NCI-H2081 treated with DMSO at 0.1 percent for 48 hours (cell line): ENCODE measurements around the gene AP5B1.
A peak's percentile ranks its signal among the peaks of the same experiment; 100 is the strongest.

Experiments
- DNase-seq: peaks from one replicate; lab custom pipeline; 2025; lab: John Stamatoyannopoulos, UW

Gene AP5B1

GRCh38 chr11:65802841-65803240, 22.1 kb upstream of the AP5B1 start:
- no peak for DNase-seq

DNA sequence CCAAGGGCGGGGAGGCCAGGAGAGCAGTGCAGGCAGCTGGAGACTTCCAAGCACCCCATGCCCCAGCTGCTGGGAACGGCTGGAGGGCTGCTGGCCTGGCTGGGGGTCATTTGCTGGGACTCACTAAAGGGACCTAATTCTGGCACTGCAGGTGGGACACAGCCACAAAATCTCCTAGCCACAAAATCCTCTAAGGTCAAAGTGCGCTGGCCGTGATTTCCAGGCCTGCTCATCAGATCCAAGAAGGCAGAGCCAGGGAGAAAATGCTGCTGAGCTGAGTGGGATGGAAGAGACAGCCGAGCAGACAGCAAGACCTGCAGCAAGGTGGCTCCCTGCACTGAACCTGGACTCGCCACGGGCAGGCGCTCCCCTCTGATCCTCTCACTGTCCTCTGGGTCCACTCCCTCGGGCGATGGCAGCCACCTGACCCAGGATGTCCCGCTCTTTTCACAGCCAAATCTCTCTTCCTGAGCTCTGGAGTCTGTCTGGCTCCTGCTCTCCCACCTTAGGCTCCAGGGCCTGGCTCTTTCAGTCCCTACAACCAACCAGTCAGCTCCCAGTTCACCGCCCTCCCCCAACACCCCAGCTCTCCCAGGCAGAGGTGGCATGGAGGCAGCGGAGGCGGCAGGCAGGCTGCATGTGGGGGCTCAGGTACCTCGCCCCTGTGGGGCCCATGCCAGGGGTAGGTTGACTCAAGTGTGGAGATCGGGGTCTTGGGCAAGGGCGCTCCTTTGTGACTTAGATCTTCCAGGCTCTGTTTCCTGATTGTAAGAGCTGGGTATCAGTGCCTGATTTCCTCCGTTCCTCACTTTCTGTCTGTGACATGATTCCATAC, 20.6 kb upstream of the AP5B1 start:
- no peak for DNase-seq

DNA sequence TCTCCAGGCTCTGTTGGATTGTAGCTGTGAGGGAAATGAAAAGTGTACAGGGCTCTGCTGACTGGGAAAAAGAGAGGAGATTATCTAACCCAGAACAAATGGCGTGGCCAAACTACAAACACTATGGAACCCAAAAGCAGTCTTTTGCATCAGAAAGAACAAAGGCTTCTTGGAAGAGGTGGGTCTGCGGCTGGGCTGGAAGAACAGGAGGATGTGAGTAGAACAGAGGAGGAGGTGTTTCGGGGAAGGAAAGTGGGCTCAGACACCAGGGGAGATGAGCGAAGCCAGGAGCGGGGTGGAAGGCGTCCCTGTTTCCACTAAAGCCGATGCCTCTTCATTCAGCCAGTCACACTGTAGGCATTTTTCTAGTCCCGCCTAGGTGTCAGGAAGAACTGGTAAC, 18.1 kb upstream of the AP5B1 start:
- DNase-seq = no peak

DNA sequence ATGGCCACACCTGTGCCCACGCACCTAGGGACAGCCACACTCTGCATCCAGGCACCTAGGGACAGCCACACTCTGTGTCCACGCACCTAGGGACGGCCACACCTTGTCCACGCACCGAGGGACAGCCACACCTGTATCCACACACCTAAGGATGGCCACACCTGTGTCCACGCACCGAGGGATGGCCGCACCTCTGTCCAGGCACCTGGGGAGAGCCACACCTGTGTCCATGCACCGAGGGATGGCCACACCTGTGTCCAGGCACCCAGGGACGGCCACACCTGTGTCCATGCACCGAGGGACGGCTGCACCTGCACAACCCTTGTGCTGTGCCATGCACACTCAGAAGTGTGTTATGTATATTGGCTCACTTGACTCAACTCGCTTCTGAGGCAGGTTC, 16.9 kb upstream of the AP5B1 start:
- DNase-seq = no peak

DNA sequence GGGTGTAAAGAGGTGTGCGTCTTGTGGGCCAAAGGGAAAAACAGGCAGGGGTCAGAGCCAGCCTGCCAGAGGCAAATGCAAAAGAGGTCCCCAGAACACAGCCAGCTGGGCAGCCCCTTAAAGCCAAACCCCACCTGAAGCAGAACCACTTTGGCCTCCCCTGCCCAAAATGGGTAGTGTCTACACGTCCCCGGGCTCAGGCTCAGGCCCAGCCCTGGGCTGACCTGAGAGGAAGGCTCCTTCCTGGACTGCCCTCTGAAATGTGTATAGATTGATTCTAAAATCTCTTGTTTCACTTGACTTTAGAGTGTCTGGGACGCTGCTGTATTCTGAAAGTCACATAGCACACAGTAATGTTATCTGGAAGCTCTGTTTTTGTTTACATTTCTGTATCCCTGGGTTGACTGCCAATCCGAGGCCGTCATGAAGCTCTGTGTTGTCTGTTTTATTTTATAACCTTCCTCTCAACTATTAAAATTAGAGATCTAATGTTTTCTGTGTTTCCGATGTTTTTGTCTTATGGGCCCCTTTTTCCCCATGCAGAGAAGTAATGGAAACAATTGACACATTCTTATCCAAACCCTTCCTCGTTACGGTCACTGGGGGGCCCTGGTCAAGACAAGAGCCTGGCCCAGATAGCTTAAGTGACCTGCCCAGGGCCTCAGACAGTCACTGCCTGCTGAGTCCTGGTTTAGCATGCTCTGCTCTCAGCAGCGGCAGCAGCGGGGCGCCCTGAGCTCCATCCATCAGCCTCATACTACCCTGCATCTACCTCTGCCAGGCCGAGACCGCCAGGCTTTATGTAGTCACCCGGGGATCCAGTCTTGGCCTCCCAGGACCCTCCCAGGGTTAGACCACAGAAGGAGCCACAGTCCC, 16.2 kb upstream of the AP5B1 start:
- DNase-seq = no peak

DNA sequence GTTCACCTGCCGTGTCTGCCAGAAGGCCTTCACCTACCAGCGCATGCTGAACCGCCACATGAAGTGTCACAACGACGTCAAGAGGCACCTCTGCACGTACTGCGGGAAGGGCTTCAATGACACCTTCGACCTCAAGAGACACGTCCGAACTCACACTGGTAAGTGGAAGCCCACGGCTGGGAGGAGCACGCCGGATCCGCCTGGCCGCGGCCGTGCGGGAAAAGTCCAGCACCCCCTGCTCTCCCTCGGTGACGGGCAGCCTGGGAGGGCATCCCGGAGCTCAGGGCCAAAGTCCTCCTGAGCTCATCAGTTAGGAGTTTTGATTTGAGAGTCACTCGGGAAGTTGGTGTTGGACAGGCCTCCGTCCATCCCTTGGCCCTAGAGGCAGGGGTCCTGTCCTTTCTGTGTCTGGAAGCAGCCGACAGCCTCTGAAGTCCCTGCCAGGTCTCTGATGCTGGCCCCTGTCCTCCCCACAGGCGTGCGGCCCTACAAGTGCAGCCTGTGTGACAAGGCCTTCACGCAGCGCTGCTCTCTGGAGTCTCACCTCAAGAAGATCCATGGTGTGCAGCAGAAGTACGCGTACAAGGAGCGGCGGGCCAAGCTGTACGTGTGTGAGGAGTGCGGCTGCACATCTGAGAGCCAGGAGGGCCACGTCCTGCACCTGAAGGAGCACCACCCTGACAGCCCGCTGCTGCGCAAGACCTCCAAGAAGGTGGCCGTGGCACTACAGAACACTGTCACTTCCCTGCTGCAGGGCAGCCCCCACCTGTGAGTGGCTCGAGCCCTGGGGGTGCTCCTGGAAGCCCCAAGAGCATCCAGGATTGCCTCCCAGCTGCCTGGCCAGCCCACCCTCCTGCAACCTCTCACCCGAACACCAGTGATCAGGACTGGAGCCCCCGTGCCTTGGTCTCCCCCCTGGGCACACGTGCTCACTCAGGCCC, 14.1 kb upstream of the AP5B1 start:
- no peak for DNase-seq

DNA sequence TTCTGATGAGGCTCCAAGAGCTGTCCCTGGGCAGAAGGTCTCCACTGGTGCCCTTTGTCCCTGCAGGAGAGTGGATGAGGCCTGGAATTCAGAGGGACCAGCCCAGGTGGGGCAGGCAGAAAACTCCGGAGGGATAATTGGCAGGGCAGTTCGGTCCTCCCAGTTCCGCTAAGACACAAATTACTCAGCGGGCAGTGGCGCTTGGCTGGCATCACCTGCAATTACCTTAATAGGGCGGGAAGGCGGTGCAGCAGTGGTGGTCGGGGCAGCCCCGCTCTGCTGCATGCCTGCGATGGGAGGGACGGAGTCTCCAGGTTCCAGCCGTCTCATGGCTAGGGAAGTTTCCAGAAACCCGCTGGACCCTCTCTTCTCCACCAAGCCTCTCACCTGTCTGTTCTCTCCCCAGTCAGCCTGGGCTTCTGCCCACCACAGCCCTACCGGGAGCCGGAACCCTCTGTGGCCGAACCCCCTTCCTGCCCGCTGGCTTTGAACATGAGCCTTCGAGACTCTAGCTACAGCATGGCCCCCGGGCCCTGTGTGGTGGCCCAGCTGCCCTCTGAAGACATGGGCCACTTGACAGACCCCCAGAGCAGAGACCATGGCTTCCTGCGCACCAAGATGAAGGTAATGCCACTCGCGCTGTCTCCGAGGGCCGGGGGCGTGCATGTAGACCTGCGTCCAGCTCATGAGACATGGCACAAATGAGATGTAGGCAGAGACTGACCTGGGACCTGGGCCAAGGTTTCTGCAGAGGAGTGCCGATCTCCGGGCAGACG, 13.0 kb upstream of the AP5B1 start:
- peak; percentile 2 for DNase-seq

DNA sequence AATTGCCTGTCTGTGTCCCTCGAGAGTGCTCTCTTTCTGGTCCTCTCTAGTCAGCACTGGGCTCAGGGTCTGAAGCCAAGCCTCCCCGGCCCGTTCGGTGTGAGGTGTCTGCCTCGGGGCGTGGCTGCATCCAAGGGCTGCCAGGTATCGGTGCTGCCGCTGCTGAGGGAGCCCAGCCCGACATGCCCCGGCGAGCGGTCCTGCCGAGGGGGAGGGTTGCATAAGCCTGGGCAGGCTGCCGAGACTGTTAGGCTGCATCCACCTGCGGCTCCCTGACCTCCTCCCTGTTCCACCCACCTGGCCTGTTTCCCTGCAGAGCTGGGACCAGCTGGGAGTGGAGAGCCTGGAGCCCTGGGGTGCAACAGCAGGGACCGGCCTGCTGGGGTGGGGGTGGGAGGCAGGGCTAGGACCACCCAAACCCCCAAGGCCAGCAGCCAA, 12.4 kb upstream of the AP5B1 start:
- peak; percentile 25 for DNase-seq

- no peak for DNase-seq
Measured at GRCh38 chr11:65792456-65792855, 11.7 kb upstream of the AP5B1 start.

- peak; percentile 37 for DNase-seq
Measured at GRCh38 chr11:65791719-65792213, 11.0 kb upstream of the AP5B1 start.

DNA sequence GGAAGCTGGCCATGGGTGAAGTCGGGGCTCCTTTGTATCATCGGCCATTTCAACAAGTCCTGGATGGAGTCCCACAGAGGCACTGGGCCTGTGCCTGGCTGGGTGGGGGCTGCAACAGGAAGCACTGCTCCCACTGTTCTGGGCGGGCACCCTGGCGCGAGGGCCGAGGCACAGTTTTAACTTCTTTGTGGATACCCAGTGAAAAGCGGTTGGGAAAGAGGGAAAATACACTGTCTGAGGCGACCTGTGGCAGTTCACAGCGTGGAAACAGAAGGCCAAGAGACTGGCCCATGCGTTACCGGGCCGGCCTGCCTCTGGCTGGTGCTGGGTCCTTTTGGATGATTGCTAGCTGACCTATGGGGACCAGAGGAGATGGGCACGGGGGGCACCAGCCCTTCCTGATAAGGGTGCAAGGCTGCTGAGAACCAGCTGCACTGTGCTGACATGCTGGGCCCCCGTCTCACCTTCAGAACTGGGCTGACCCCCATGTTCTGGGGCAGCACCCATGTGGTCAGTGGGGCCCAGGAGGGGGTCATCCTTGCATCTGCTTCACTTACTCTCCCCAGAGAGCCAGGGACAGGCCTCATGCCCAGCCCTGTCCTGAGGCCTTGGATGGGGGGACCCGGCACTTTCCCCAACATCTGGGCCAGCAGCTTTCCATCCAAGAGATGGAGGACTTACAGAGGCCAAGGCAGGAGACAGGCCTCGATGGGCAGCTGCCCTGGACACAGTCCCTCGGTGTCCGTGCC, 10.3 kb upstream of the AP5B1 start:
- no peak for DNase-seq

DNA sequence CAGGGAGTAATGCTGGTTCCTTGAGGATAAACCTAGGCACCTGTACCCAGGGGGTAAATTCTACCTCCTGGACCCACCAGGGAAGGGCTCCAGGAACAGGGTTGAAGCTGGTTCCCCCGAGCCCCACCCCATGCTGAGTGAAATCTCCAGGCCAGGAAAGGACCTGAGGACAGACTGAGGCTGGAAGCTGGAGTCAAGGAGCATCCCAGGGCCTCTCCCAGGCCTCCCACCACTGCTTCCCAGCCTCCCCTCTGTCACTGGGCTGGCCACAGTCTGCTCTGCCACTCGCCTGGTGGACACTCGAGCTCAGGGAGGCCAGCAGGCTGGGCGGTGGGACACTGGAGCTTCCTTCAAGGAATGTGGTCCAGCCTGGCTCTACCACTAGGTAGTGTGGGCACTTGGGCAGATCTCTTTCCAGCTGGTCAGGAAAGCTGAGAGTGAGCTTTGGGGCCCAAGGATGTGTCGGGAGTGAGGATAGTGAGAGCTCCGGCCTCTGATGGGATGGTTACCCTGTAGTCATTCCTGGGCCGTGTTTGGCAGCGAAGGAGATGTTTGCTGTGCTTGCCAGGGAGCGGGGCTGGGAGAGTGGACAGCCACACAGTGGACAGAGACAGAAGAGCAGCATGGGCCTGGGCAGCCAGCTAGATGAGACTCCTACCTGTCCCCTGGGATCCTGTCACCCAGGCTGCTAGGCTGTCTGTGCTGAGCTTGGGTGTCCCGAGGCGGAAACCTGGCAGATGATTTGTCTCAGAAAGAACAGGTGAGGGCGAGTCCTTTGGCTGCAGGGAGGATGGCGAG, 9.5 kb upstream of the AP5B1 start:
- DNase-seq = no peak

DNA sequence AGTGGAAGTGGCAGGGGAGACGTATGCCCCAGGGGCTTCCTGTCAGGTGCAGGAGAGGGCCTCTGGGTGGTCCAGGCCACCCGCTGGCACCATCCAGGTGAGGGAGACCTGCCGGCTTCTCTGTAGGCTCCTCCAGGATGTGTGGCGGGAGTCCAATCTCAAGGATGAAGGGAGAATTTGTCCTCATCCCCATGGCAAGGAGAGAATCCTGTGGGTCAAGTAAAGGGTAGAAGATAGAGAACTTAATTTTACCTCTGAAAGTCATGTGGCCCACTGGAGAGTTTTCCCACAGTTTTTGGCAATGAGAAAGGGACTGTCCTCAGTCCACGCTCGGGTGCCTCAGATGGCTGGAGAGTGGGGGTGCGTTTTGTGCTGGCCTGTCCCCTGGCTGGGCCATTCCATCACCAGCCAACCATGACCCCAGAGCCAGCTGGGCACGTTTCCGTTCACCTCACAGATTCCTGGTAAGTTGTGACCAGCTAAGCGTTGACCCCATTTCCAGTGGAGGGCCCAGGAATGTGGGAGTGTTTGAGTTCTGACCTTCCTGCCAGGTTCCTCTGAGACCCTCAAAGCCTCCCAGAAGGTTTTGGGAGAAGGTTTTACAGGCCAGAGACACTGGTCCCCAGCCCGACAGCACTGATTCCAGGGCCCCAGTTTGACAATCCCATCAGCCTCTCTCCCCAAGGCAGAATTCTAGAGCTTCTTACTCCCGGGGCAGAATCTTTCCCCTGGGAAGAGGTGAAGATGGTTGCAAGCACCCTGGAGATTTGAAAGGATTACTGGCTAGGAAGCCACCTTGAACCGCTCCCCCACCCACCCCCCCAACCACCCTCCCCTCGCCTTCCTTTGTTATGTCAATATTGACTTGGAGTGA, 8.7 kb upstream of the AP5B1 start:
- DNase-seq = no peak

- no peak for DNase-seq
Measured at GRCh38 chr11:65788821-65789220, 8.0 kb upstream of the AP5B1 start.

DNA sequence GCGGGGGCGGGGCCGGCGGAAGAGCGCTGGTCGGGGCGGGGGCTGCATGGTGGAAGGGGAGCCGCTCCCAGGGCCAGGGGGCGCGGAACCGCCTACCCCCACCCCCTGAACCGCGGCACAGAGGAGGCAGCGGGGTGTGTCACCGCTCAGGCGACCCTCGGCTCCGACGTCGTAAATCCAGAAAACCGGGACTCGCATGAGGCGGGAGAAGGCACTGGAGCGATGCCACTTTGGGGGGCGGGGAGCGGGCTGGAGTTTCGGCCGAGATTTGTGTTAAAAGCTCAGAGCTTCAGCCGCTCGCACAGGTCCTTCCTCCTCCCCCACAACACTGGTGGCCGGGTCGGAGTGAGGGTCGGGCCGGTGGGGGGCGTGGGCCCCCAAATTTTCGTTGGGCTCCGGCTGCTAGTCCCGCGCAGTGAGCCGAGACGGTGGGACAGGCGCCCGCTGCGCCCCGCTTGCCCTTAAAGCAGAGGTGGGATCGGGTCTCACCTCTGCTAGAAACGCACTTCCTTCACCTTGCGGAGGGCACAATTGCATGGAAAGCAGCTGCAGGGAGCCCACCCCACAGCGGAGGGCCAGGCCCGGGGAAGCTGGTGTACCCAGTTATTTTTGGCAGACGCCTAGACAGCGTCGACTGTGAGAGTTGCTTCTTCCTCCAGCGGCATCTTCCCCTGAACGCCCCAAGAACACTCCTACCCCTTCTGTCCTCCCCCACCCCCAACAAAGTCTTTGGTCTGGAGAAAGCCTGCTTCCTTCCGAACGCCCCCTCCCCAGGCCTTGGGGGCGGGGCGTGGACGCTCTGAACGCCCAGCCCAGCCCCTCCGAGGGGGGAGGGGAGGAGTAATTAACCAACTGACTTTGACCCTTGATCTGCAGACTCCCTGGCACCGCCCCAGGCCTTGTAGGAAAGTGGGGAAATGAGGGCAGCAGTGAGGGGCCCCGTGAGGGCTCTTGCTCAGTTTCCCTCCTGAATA, 7.2 kb upstream of the AP5B1 start:
- no peak for DNase-seq

GRCh38 chr11:65786786-65787636, 6.2 kb upstream of the AP5B1 start, which contains the start of gene OVOL1:
Gene OVOL1 (plus strand): TSS chr11:65787063. CDS start chr11:65787374, 311 bp downstream.
- no peak for DNase-seq
